Cardiac muscle cell (in vitro differentiated cells and primary cell): ENCODE measurements around the gene OR10G3. TPM values are rescaled to one million over a fixed set of nuclear protein-coding genes. Genes with fewer than 3 reads are reported as not detected.
A peak's percentile ranks its signal among the peaks of the same experiment; 100 is the strongest.

Source experiments
- DNase-seq, 2 donors: peaks; one replicate each; pipeline versions ENCODE4 v3.0.0 to v3.0.0-alpha.2; 2010 to 2017; ENCODE audit warnings: low read depth in 1 of 2, low spot score in 1 of 2
- H3K27ac ChIP-seq: fragments of 200-600 bp; sonication (generic); 2 replicates; pipeline ENCODE4 v1.5.1; 2016
- H3K27me3 ChIP-seq: fragments of 200-600 bp; sonication (generic); 2 replicates; pipeline ENCODE4 v1.6.0; 2016; ENCODE audit warnings: control low read depth
- H3K36me3 ChIP-seq: fragments of 200-600 bp; sonication (generic); 2 replicates; pipeline ENCODE4 v1.5.1; 2016; ENCODE audit warnings: control low read depth
- H3K4me1 ChIP-seq: fragments of 200-600 bp; sonication (generic); 2 replicates; pipeline ENCODE4 v1.8.1; 2017; ENCODE audit warnings: low read depth, mild to moderate bottlenecking, mixed run types
- H3K4me3 ChIP-seq: fragments of 200-600 bp; sonication (generic); 2 replicates; pipeline ENCODE4 v1.5.1; 2016; ENCODE audit warnings: mild to moderate bottlenecking
- H3K9me3 ChIP-seq: fragments of 200-600 bp; sonication (generic); 2 replicates; pipeline ENCODE4 v1.5.1; 2017; ENCODE audit warnings: low read depth, mild to moderate bottlenecking, control low read depth
- polyA plus RNA-seq: library from polyadenylated mRNA; unstranded; fragments of >200 nt; fragmentation: Nextera tagmentation; extraction: Ambion mirVana; gene quantifications from 2 replicates; pipeline ENCODE4 v1.2.1, GENCODE V29; 2016
- total RNA-seq: library from RNA; depleted of rRNA; stranded (reverse); fragments of >200 nt; gene quantifications from 2 replicates; pipeline ENCODE4 v1.2.3, GENCODE V29; 2016
- TF ChIP-seq, protein P1 (sequence below): IDR thresholded peaks from 2 replicates; pipeline ENCODE4 v1.5.1; 2012; ENCODE audit warnings: low read depth, mild to moderate bottlenecking, low read length

OR10G3 gene
- total and polyA plus RNA-seq, 2 experiments from 2014 or later = not detected

DNA sequence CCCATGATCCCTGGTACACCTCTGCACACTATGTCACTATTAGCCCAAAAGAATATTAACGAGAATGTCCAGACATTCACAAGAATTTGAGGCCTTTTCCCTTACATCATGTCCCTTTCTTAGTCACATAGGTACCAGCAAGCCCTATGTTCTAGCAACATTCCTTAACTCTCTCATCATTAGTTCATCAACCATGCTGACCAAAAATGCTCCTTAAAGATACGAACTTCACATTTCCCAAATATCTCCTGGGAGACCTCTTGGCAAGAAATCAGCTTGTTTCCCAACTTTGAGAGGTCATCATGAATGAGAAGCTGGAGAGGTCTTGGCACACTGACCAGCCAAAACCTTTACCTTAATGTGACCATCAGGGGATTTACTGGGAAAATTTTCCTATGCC is 58.4 kb downstream of the OR10G3 start:
- Histone ChIP-seq H3K9me3 (no peaks in the 10 kb centered on the region), H3K36me3 (no peaks in the 10 kb centered on the region), H3K27me3 (no peaks in the 10 kb centered on the region), H3K27ac (no peak overlapping the region), H3K4me3 (no peak overlapping the region), H3K4me1 (peaks cover 12% of the 10 kb centered on the region)
- TF ChIP-seq, protein P1, sequence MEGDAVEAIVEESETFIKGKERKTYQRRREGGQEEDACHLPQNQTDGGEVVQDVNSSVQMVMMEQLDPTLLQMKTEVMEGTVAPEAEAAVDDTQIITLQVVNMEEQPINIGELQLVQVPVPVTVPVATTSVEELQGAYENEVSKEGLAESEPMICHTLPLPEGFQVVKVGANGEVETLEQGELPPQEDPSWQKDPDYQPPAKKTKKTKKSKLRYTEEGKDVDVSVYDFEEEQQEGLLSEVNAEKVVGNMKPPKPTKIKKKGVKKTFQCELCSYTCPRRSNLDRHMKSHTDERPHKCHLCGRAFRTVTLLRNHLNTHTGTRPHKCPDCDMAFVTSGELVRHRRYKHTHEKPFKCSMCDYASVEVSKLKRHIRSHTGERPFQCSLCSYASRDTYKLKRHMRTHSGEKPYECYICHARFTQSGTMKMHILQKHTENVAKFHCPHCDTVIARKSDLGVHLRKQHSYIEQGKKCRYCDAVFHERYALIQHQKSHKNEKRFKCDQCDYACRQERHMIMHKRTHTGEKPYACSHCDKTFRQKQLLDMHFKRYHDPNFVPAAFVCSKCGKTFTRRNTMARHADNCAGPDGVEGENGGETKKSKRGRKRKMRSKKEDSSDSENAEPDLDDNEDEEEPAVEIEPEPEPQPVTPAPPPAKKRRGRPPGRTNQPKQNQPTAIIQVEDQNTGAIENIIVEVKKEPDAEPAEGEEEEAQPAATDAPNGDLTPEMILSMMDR = no peak
- DNase-seq = peak in 1 of 2 donors; percentile 82

DNA sequence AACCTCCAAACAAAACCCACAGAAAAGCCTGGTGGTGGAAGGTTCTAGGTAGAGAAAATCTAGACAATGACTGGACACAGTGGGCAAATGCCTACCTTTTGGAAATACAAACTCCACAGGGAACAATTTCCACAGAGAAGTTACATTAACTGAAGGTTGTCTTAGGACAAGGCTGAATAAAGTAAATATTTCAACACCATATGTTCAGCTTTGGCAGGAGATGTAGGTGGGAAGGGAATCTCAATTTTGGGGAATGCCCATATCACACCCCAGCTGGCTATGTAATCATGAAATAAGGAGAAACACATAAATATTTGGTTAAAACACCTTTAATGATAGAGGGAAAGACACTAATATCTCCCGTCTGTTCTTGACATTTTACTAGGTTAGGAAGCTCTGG is 59.1 kb downstream of the OR10G3 start:
- H3K27me3 ChIP-seq = no peaks in the 10 kb centered on the region
- no peaks in the 10 kb centered on the region for H3K9me3 ChIP-seq
- H3K27ac ChIP-seq = no peak overlapping the region
- H3K36me3 ChIP-seq = no peaks in the 10 kb centered on the region
- TF ChIP-seq, protein P1 = no peak
- no peak for DNase-seq
- H3K4me1 ChIP-seq = peaks cover 12% of the 10 kb centered on the region
- H3K4me3 ChIP-seq = no peak overlapping the region

DNA sequence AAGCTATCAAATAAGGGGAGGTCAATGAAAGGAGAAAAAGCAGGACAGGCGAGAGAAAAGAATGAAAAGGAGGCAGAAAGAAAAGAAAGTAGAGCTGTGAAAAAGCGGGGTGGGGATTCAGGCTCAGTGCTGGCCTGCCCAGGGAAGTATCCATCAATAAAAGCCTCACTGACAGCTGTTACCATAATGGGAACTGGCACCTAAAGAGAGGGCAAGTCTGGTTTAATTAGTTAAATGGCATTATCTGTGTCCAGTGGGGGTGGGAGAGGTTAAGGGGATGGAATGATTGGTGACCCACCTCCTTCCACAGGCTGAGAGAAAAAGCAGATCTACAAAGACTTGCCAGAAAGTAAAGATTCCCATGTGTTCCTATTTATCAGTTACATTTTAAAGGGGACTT is 61.2 kb downstream of the OR10G3 start:
- Histone ChIP-seq H3K27me3 (no peaks in the 10 kb centered on the region), H3K27ac (peak overlapping the region; percentile 25), H3K4me3 (no peak overlapping the region), H3K36me3 (no peaks in the 10 kb centered on the region), H3K9me3 (no peaks in the 10 kb centered on the region), H3K4me1 (peaks cover 12% of the 10 kb centered on the region)
- DNase-seq = no peak
- TF ChIP-seq, protein P1 = no peak

Other genes with a start within 250 kb of the OR10G3 start
- gene SUPT16H, start 196.1 kb downstream of the OR10G3 start, total RNA-seq = 42.5 and 61.2 TPM in 2 replicates
- 61.7 and 86.0 TPM in 2 replicates for gene SUPT16H, start 196.1 kb downstream of the OR10G3 start, polyA plus RNA-seq
- gene CHD8, start 124.0 kb downstream of the OR10G3 start, total RNA-seq = 59.2 and 71.4 TPM in 2 replicates
- 25.2 and 36.7 TPM in 2 replicates for gene CHD8, start 124.0 kb downstream of the OR10G3 start, polyA plus RNA-seq
- gene RAB2B, start 103.1 kb downstream of the OR10G3 start, total RNA-seq = 28.5 and 29.7 TPM in 2 replicates
- gene RAB2B, start 103.1 kb downstream of the OR10G3 start, polyA plus RNA-seq = 17.8 and 28.5 TPM in 2 replicates
- 34.3 and 37.8 TPM in 2 replicates for gene TOX4, start 102.9 kb downstream of the OR10G3 start, total RNA-seq
- 42.3 and 45.2 TPM in 2 replicates for gene TOX4, start 102.9 kb downstream of the OR10G3 start, polyA plus RNA-seq
- 57.9 and 69.2 TPM in 2 replicates for gene METTL3, start 68.7 kb downstream of the OR10G3 start, total RNA-seq
- gene METTL3, start 68.7 kb downstream of the OR10G3 start, polyA plus RNA-seq = 59.7 and 63.9 TPM in 2 replicates
- 56.8 and 74.6 TPM in 2 replicates for gene SALL2, start 53.7 kb downstream of the OR10G3 start, total RNA-seq
- gene SALL2, start 53.7 kb downstream of the OR10G3 start, polyA plus RNA-seq = 32.5 and 39.8 TPM in 2 replicates
- not detected in 2 replicates for gene OR10G2, start 54.9 kb upstream of the OR10G3 start, total RNA-seq
- not detected in 2 replicates for gene OR10G2, start 54.9 kb upstream of the OR10G3 start, polyA plus RNA-seq
- gene OR4E2, start 73.8 kb upstream of the OR10G3 start, total RNA-seq = not detected in 2 replicates
- not detected in 2 replicates for gene OR4E2, start 73.8 kb upstream of the OR10G3 start, polyA plus RNA-seq
- gene OR4E1, start 93.7 kb upstream of the OR10G3 start, total RNA-seq = not detected in 2 replicates
- not detected in 2 replicates for gene OR4E1, start 93.7 kb upstream of the OR10G3 start, polyA plus RNA-seq